GM12878 (cell line): ENCODE data around the gene ADARB1. TPM values are rescaled to one million over a fixed set of nuclear protein-coding genes. Genes with fewer than 3 reads are reported as not detected.

Experiments used
- ATAC-seq: fragments of 200-7000 bp; cut with Tn5 transposase; 3 replicates; pipeline ENCODE4 v1.9.1; 2020; ENCODE audit warnings: mild to moderate bottlenecking, moderate library complexity
- BruUV-seq: library from RNA; stranded (reverse); fragments of 400-500 nt; replicated peaks from 2 replicates; lab custom pipeline; 2021; lab: Mats Ljungman, UMichigan
- CTCF ChIA-PET: fragments of 300-600 bp; sonication (Branson Sonifier 250); formaldehyde crosslinking; extraction: SDS; loops from one replicate; lab custom pipeline; 2021; ENCODE audit warnings: inconsistent platforms; lab: Yijun Ruan, JAX
- POLR2A ChIA-PET: fragments of 350-600 bp; formaldehyde crosslinking; extraction: SDS; loops from one replicate; lab custom pipeline; 2021; ENCODE audit warnings: inconsistent platforms; lab: Charles Lee
- RAD21 ChIA-PET: fragments of 300-600 bp; sonication (Branson Sonifier 250); formaldehyde crosslinking; loops from one replicate; lab custom pipeline; 2023; ENCODE audit warnings: antibody characterized with exemption; ENCODE audit not compliant: unreplicated experiment; lab: Charles Lee
- SMC1A ChIA-PET: fragments of 300-600 bp; sonication (Branson Sonifier 250); formaldehyde crosslinking; loops from one replicate; lab custom pipeline; 2023; ENCODE audit not compliant: unreplicated experiment, uncharacterized antibody; lab: Charles Lee
- DNase-seq: peaks from one replicate; pipeline ENCODE4 v3.0.0-alpha.2; 2011; ENCODE audit warnings: low read depth, low spot score
- FAIRE-seq: peaks from 3 replicates; lab custom pipeline; 2011; peaks lifted over from hg19 to GRCh38; lab: Jason Lieb, UNC
- H2AFZ ChIP-seq: 2 replicates; pipeline ENCODE4 v1.6.0; 2011; ENCODE audit warnings: low read depth, low read length, control low read depth; ENCODE audit not compliant: control insufficient read depth
- H3K27ac ChIP-seq: 2 replicates; pipeline ENCODE4 v1.5.1; 2011; ENCODE audit warnings: control low read depth; ENCODE audit not compliant: control insufficient read depth, insufficient read depth
- H3K27me3 ChIP-seq, 2 experiments: replicated peaks in 1 of 2; 2 replicates each; pipeline versions ENCODE4 v1.6.0 to v1.6.1; 2011; ENCODE audit warnings: low read length in 1 of 2; ENCODE audit not compliant: control insufficient read depth in 2 of 2, insufficient read depth in 2 of 2
- H3K36me3 ChIP-seq, 2 experiments: 2 replicates each; pipeline ENCODE4 v1.5.1; 2011; ENCODE audit warnings: low read length in 1 of 2; ENCODE audit not compliant: control insufficient read depth in 2 of 2, insufficient read depth in 2 of 2
- H3K4me1 ChIP-seq: 2 replicates; pipeline ENCODE4 v1.6.1; 2011; ENCODE audit warnings: mild to moderate bottlenecking, low read length, moderate library complexity, mixed read lengths; ENCODE audit not compliant: control insufficient read depth, insufficient read depth
- H3K4me2 ChIP-seq: 2 replicates; pipeline ENCODE4 v1.6.0; 2011; ENCODE audit warnings: control low read depth; ENCODE audit not compliant: control insufficient read depth, insufficient read depth
- H3K4me3 ChIP-seq: fragments of 200-600 bp; sonication (generic); 2 replicates; pipeline ENCODE4 v1.5.1; 2016
- H3K79me2 ChIP-seq: 2 replicates; pipeline ENCODE4 v1.6.0; 2011; ENCODE audit warnings: low read length; ENCODE audit not compliant: control insufficient read depth, insufficient read depth
- H3K9ac ChIP-seq: 2 replicates; pipeline ENCODE4 v1.8.0; 2011; ENCODE audit warnings: low read length, control low read depth, mixed read lengths; ENCODE audit not compliant: control insufficient read depth, insufficient read depth
- H3K9me3 ChIP-seq: replicated peaks from 3 replicates; pipeline ENCODE4 v1.5.1; 2011; ENCODE audit warnings: mild to moderate bottlenecking, low read length; ENCODE audit not compliant: control insufficient read depth, insufficient read depth
- H4K20me1 ChIP-seq: 2 replicates; pipeline ENCODE4 v1.6.0; 2011; ENCODE audit not compliant: control insufficient read depth, insufficient read depth
- ATF2 ChIP-seq: IDR thresholded peaks from 2 replicates; pipeline ENCODE4 v1.6.1; 2012; ENCODE audit warnings: low read length, inconsistent platforms
- BCLAF1 ChIP-seq: fragments of 450-650 bp; IDR thresholded peaks from 2 replicates; pipeline ENCODE4 v1.6.1; 2017; ENCODE audit warnings: antibody characterized with exemption, mild to moderate bottlenecking, moderate library complexity
- CBX5 ChIP-seq: sonication (generic); IDR thresholded peaks from 2 replicates; pipeline ENCODE4 v1.6.1; 2016; ENCODE audit warnings: low read depth, moderate library complexity, mild to moderate bottlenecking, inconsistent platforms
- CREM ChIP-seq: IDR thresholded peaks from 2 replicates; pipeline ENCODE4 v1.6.1; 2014; ENCODE audit warnings: antibody characterized with exemption, low read depth
- MTA3 ChIP-seq: IDR thresholded peaks from 2 replicates; pipeline ENCODE4 v1.6.1; 2012; ENCODE audit warnings: low read length, inconsistent platforms, borderline replicate concordance
- RCOR1 ChIP-seq: conservative IDR thresholded peaks from 2 replicates; pipeline ENCODE4 v1.6.1; 2012; ENCODE audit warnings: low read depth, low read length, improper control_type of control experiment
- RELA ChIP-seq: fragments of 450-650 bp; IDR thresholded peaks from 2 replicates; pipeline ENCODE4 v1.8.0; 2014; ENCODE audit warnings: borderline replicate concordance; ENCODE audit not compliant: partially characterized antibody
- SMAD1 ChIP-seq: fragments of 450-650 bp; IDR thresholded peaks from 2 replicates; pipeline ENCODE4 v1.6.1; 2018; ENCODE audit warnings: mild to moderate bottlenecking, low read depth; ENCODE audit not compliant: partially characterized antibody
- ZNF384 ChIP-seq: IDR thresholded peaks from 2 replicates; pipeline ENCODE4 v1.6.1; 2012; ENCODE audit warnings: low read depth, mild to moderate bottlenecking, low read length, improper control_type of control experiment, borderline replicate concordance
- ZSCAN29 ChIP-seq: fragments of 450-650 bp; IDR thresholded peaks from 2 replicates; pipeline ENCODE4 v1.6.1; 2017; ENCODE audit warnings: mild to moderate bottlenecking, moderate library complexity
- WGBS: methylation state at CpG from one replicate; pipeline ENCODE4 v1.1.6; 2016; ENCODE audit warnings: low lambda C conversion rate; ENCODE audit not compliant: insufficient replicate concordance, insufficient coverage; ENCODE audit errors: missing lambda C conversion rate; 5-methylcytosine and 5-hydroxymethylcytosine counted together
- in situ Hi-C: fragments of 300-500 bp; cut with MboI; formaldehyde crosslinking; loops from 9 replicates; pipeline ENCODE4 v1.14.3; 2018; ENCODE audit warnings: mixed read lengths
- intact Hi-C: fragments of 100-400 bp; cut with micrococcal nuclease; formaldehyde crosslinking; loops from one replicate; pipeline ENCODE4 v1.14.2; 2022; ENCODE audit not compliant: unreplicated experiment
- polyA plus RNA-seq, 11 experiments: library from polyadenylated mRNA; depleted of rRNA in 4 of 11; unstranded in 6 of 11; stranded (reverse) in 5 of 11; fragments of >200 nt; fragmentation: Nextera tagmentation in 4 of 11; fragmentation: Illumina TruSeq in 1 of 11; extraction: Ambion mirVana in 4 of 11; extraction: Trizol in 1 of 11; gene quantifications; 1 replicate in 1 of 11; 2 replicates in 10 of 11; pipeline versions ENCODE4 v1.2.1 to v1.2.3, GENCODE V29; 2011 to 2016; ENCODE audit warnings: inconsistent platforms in 2 of 11, missing spikeins in 2 of 11, low read depth in 1 of 11
- total RNA-seq, 4 experiments: library from RNA; depleted of rRNA in 3 of 4; stranded (reverse); fragments of >200 nt in 3 of 4; fragmentation: Illumina TruSeq in 1 of 4; extraction: Trizol in 1 of 4; gene quantifications; 2 replicates each; pipeline versions ENCODE4 v1.2.1 to v1.2.3, GENCODE V29; 2013 to 2021

Gene ADARB1
- total and polyA plus RNA-seq, 10 of the 15 experiments (the other 5 are each of a cell fraction or from before 2014, with no cell fraction given) = 5.7 to 61.7 (median 25.3) TPM

GRCh38 chr21:45256912-45257672 lies 182.7 kb downstream of the ADARB1 start:
- in situ Hi-C loops (no loop called here), intact Hi-C loops (no loop called here)
- Histone ChIP-seq H3K9me3 (no peaks in the 10 kb centered on the region), H3K9ac (no peak overlapping the region), H2AFZ (no peak overlapping the region), H3K4me3 (no peak overlapping the region), H4K20me1 (no peaks in the 10 kb centered on the region), H3K27me3 (no peaks in the 10 kb centered on the region), H3K36me3 (no peaks in the 10 kb centered on the region; a peak in 1 of 4 replicates), H3K4me2 (no peak overlapping the region), H3K4me1 (no peaks in the 10 kb centered on the region), H3K27ac (no peak overlapping the region), H3K79me2 (no peaks in the 10 kb centered on the region)
- ChIA-PET CTCF (no interaction called here), POLR2A (no interaction called here), SMC1A (interaction anchor here (1.2 kb wide), 1 partner anchor 44 kb away, joined by 3 read pairs; no protein-coding TSS in a partner anchor), RAD21 (no interaction called here)
- ATAC-seq (peak; percentile 38), FAIRE-seq (no peak), DNase-seq (no peak)
- 35% methylated on average over 26 of the region's 27 CpGs for WGBS
- BruUV-seq = no TSS peak
- TF ChIP-seq CREM = no peak
- TF ChIP-seq RELA = no peak
- TF ChIP-seq ZNF384 = no peak
- no peak for TF ChIP-seq ATF2
- TF ChIP-seq ZSCAN29 = no peak
- TF ChIP-seq BCLAF1 = no peak
- TF ChIP-seq RCOR1 = no peak
- no peak for TF ChIP-seq CBX5
- TF ChIP-seq SMAD1 = no peak
- no peak for TF ChIP-seq MTA3
